ENCODE results near the gene CAMK2B.

- TF ChIP-seq CTCF (conservative IDR thresholded peaks at IDR 0.05; ENCODE audit: low read length) (no peak), EZH2phosphoT487 (IDR thresholded peaks at IDR 0.05; ENCODE audit: borderline replicate concordance) (no peak)
Observed at GRCh38 chr7:44261240-44261639, 64.2 kb downstream of the CAMK2B start.

Measured in Loucy (cell line).